ENCODE measurements around the gene DENND2D.
"Not testable (repeated sequence)": the region's sequence is repeated elsewhere in the genome, so short reads cannot be mapped to it uniquely, and the experiment has no call there.

The DENND2D gene

DNA sequence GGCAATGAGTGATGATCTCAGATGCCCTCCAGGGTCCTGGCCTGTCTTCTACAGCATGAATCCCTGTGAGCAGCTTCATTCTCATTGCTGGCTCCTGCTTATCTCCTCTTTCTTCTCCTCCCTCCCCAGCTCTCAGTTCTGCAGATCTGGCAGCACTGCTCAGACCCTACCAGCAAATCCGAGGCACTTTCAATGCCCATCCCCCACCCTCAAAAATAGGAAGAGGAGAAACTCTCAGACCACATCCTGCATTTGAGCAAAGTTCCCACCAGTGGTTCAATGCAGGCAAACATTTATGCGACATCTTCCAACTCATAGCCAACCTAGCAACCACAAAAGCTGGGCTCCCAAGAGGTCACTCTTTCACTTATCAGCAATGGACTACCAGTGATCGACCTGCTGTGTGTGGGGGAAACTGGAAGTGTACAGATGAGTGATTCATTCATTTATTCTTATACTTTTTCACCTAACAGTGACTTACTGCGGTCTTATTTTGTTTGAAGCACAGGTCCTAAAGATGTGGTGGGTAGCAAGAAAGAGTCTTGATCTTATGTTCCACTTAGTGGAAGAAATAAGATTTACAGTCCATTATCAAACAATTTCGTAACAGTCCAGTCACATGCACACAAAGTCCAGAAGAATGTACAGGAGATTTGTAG is 21.3 kb upstream of the DENND2D start:
- DNase-seq, result no peak

DNA sequence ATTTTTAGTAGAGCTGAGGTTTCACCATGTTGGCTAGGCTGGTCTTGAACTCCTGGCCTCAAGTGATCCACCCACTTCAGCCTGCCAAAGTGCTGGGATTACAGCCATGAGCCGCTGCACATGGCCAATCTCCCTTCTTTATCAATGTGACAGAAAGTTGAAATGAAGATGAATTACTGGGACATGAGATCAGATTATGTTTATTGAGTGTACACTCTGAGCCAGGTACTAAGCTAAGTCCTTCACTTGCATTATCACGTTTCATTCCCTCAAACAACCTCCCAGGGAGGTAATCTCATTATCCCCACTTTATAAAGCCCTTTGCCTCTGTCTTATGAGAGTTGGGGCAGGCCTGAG is 20.8 kb upstream of the DENND2D start:
- DNase-seq, result no peak

DNA sequence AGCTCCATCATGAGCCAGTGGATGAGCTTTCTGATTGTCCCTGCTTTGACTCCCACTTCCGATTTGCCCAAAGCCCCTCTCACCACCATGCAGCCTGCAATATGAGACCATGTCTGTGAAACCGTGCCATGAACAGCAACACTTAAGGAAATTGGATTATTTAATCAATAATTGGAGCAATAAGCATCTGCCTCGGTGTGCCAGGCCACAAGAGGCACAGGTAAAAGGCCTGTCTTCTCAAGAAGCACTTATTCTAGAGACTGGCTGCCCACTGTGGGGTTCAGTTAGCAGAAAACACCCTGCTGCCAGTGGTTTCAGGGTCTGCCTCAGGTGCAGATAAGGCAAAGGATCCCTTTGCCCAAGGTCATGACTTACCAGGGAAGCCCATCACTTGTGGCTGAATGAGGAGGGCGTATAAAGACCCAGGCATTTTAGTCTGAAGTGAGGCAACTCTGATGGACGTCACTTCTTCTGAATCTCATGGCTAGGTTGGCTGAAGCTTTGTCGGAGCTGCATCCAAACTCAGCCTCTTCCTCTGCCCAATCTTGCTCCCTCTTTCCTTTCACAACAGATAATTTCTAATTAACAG is 19.9 kb upstream of the DENND2D start:
- DNase-seq, result no peak

DNA sequence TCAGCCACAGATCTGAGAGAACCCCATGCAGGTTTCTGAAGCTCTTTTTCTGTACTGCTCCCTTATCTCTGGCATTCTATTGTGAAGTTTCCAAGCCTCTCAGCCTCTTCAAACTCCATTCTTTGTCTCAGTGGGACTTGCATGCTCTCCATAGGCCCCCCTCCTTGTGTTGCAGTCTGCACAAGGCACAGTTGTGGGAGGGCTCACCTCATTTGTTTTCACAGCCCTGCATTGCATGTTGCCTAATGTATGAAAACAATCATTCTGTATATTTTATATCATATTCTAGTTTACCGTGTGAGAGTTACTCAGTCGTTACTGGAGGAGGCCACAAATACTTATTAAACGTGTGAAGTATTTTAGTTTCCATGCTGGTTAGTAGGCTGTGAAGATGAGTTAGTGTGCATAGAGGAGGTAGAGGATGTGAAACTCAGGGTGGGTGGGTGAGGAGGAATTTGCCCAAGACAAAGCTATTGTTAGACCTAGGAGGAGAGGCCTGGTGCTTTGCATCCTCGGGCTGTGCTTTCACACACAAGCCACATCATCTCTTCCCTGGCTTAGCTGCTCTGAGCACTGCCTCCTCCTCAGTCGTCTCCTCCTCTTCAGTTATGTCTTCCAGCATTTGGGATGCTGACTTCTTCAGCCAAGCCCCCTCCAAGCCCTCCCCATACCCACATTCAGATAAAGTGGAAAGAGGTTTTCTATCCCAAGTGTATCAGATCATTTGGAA is 19.3 kb upstream of the DENND2D start:
- no peak for DNase-seq

DNA sequence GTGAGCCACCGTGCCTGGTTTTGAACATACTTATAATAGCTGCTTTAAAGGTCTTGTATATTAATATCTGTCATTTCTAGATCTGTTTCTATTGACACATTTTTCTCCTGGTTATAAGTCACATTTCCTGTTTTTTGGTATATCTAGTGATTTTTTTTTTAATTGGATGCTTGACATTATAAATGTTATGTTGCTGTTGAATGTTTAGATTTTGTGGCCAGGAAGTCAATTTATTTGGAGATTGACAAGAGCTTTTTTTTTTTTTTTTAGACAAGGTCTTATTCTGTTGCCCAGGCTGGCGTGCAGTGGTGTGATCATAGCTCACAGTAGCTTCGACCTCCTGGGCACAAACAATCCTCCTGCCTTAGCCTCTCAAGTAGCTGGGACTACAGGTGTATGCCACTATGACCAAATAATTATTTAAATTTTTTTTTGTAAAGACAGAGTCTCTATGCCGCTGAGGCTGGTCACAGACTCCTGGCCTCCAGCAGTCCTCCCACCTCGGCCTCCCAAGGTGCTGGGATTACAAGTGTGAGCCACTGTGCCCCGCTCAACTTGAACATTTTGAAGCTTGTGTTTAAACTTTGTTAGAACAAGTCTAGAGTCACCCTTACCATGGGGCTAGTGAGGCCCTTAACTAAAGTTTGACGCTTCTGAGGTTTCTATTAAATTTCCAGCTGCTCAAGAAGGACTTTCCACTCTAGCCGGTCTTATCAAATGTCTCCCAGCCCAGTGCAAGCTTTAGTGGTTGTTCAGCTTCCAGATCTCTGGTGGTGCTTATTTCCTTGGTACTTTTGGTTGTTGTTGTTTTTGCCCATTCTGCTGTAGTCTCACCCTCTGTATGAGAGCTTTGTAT is 18.5 kb upstream of the DENND2D start:
- DNase-seq, result no peak

DNA sequence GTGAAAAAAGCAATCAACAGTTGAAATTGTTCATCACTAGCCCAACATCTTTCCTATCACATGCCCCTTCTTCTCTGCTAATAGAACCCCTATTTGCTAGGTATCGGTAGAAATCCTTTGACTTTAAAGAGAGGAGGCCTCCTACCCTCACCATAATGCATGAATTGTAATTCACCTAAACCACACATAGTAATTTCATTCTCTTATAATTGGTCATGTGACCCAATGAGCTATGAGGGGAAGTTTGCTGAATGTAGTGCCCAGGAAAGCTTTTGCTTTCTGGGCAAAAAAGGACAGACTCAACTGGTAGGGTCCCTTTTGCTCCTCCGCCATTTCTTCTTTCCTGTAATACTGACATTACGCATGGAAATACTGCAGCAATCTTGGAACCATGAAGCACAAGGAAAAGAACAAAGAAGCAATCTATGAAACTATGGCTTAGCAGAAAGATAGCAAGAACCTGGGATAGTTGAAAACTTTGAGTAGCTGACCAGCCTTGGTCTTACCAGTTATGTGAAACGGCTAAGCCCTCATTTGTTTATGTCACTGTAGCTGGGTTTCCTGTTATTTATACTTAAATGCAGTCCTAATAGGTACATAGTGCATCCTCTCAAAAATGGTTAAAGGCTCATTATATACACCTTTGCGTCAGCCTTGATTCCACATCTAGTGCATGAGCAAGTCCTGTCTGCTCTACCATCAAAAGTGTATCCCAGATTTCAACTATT is 16.9 kb upstream of the DENND2D start:
- DNase-seq, result no peak

DNA sequence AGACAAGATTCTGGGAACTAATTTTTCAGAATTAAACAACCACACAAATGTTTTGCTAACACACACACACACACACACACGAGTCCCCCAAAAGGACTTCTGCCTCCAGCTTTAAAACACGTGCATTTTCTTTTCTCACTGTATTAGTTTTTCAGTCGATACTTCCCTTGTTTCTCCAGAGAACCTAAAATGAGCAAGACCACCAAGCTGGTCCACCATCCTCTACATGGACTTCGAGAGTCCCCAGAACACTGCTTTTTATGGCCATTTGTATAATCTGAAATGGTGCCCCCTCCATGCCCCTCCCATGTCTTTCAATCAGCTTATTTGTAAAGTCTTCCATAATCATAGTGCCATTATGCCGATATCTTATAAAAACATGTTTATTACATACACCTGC is 16.3 kb upstream of the DENND2D start:
- no peak for DNase-seq

DNA sequence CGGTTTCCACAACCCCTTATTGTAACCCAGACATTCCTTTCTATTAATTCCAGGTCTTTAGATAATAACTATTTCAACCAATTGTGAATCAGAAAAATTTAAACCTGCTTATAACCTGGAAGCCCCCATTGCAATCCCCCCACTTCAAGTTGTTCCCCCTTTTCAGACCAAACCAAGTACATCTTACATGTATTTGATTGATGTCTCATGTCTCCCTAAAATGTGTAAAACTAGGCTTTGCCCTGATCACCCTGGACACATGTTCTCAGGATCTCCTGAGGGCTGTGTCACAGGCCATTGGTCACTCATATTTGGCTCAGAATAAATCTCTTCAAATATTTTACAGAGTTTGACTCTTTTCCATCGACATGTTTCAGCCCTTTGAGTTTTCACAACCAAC is 14.8 kb upstream of the DENND2D start:
- not testable (repeated sequence) for DNase-seq

DNA sequence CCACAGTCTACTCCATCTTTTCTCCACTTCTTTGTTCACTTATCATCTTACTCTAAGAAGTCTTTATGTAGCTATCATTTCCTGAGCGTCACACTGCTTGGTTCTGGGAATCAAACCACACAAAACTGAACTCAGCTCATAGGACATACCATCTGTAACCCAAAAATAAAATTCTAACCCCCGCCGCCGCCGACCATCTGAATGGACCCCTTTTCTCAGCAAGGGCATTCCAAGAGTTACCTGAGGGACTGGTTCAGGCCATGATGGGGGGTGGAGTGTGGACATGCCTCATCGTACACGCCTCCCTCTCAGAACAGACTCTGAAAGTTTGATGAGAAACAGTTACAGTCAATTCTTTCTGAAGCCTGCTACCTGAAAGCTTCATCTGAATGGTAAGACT is 14.4 kb upstream of the DENND2D start:
- DNase-seq, result no peak

DNA sequence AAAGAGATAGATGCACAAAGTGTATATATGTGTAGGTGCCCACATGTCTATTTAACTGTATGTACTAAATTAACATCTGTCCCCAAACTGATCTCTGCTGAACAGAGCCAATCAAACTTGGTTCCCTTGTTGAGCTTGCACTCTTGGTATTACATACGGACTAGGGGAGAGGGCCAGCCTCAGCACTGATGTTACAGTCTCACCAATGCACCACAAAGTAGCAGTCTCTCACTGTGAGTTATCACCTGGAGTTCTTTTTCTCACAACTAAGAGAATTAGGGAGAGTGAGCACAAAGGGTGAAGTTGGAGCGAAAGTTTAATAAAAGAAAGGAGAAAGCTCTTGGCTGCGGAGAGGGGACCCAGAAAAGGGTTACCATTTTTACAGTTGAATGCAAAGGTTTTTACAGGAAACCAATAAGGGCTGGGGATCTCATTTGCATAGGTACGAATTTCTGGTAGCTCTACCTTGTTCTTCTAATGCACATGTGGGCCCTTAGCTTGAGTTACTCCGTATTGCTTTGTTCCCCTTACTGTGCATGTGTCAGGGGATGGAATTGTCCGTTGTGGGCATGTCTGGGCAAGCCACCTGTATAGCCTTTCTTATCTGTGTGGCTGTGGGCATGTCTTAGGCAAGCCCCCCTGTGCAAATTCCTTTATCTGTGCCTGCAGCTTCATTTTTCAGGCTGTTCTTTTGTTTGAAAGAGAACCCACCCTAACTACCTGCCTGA is 13.8 kb upstream of the DENND2D start:
- peak; percentile 61 to 71 for DNase-seq

DNA sequence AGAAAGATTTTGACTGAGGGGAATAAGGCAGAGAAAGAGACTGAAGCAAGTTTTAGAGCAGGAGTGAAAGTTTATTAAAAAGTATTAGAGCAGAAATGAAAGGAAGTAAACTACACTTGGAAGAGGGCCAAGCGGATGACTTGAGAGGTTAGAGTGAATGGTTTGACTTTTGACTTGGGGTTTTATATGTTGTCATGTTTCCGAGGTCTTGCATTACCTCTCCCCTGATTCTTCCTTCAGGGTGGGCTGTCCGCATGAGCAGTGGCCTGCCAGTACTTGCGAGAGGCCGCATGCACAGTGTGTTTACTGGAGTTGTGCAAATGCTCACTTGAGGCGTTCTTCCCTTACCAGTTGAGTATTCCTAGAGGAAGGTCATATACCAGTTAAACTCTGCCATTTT is 13.0 kb upstream of the DENND2D start:
- DNase-seq, result no peak

DNA sequence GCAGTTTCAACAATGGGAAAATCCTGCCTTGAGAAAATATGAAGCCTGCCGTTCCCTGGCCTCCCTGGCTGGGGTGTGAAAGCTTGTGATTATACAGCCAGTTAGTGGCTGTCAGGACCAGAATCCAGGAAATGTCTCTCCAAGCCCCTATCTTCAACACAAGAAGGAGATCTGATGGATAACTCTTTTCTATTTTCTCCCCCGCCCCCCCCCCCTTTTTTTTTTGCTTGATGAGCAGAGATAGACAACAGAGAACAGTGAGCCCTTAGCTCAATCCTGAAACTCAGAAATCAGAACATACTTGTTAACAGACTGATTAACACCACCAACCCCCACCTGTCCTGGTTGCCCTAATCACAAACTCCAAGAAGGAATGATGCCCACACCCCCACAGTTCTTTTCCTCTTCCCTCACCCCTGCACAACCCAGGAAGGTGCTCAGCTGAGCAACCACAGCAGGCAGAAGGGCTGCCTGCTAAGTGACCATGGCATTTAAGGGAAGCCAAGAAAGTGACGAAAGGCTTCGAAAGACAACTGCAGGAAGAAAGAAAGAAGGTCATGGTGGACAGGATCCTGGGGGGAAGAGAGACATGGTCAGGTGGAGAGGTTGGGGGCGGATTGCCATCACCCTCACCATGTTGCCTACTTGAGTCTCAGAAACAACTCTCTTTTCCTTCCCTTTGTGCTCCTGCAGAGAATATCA is 12.3 kb upstream of the DENND2D start:
- DNase-seq, result no peak

DNA sequence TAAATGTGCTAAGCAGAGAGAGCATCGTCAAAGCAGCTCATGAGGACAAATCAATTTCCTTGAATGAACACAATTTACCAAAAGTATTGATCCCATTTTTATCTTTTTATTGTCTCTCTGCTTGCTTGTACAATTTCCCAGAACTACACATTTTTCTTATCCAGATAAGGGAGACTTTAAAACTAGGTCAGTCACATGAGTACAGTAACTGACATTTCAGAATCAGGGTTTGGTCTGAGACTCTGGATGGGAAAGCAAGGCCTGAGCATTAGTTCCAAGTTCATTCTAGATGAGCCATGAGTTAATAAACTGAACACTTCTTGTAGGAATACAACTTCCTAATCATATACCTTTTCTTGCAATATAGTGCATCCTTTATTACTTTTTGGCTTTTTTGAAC is 11.5 kb upstream of the DENND2D start:
- DNase-seq, result no peak

DNA sequence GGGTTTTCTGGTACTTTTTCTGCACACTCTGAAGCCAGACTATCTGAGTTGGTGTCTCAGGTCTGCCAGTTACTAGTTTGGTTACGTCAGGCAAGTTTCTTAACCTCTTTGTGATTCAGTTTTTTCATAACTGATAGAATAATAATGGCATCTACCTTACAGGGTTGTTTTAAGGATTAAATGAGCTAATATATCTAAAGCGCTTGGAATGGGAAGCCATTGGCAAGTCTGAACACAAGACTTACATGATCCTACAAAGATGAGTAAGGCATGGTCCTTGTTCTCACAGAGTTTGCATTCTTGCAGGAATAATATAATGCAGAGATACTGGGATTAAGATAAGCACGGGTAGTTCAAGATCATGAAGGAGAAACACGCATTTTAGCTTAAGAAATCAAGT is 9.2 kb upstream of the DENND2D start:
- no peak for DNase-seq

DNA sequence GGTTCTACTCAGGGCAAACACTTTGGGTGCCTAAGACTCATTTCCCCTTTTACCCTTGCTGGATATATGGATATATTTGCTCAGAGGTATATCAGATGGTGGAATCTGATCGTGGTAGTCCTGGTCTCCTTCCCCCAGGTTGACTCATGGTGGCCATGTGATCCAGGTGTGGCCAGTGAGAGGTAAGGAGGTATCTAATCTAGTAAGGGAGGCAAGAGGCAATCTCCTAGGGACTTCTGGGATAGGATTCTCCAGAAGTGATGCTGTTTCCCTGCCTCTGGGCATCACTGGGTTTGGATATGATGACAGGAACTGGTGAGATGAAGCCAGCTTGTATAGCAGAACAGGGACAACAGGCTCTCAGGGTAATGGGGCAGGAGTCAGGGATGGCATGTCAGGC is 8.5 kb upstream of the DENND2D start:
- no peak for DNase-seq

DNA sequence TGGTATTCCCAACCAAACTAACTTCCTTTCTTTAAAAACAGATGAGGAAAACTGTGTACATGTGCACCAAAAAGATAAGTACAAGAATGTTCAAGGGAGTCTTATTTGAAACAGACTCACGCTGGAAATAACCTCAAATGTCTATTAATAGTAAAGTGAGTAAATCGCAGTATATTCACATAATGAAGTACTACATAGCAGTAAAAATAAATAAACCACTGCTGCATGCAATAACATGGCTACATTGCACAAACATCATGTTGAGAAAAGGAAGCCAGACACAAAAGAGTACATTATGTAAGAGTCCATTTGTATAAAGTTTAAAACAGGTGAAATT is 5.2 kb upstream of the DENND2D start:
- no peak for DNase-seq

DNA sequence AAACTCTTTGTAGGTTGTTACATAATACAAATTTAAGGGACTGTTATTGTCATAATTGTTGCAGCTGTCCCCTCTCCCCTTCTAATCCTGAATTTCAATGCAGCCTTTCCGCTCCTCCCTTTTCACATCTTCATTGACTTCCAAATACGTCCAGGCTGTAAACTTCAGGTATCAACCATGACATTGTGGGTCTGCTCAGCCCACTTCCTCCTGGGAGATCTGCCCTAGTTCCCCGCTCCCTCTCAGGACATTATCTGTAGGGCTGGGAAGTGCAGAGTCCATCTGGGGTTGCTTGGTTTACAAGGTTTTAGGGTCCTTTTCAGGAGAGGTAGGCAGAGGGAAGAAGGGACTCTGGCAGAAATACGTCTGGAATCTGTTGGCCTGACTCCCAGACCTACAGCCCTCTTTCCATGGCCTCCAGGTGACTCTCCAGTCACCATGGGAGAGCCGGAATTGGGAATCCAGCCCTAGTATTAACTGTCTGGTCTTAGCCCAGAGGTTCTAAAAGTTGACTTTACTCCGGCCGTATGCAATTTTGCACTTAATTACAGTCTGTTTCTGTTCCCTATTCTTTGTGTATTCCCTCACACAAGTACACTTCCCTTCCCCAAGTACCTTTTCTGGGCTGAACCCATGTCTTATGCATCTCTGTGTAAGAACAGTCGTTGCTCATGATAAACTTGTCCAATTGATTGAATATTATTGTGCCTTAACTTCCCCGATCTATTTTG is 4.7 kb upstream of the DENND2D start:
- no peak for DNase-seq

DNA sequence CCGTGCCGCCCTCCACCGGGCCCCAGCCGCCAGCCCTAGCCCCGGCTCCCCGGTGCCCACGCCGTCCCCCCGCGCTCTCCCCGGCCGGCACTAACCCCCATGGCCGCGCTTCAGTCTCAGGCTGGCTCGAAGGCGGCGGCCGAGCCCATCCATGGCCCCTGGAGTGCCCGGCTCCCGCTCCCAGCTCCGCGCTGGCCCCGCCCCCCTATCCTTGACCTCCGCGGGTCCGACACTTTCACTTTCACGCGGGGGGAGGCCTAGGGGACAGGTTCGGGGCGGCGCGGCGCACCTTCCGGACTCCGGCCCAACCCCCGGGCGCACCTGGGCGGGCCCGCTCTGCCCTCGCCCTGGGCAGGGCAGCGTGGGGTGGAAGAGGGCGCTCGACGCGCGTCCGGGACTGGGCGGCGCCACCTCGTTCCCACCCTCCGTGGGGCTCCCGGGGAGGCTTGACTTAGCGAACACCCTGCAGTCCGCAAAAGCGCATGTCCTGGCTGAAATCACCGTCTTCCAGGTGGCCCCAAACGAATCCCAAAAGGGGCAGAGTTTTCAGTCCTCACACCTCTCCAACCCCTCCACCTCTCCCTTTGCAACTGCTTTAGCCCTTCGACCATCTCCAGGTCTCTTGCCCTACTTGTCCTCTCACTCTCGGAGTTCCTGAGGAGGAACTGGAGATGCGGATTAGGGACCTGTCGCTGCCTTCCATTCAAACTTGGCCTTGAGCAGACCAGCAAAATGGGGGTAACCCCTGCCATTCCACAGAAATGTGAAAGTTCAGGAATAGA is 3.9 kb upstream of the DENND2D start:
- peak in 1 of 2 experiments; percentile 71 for DNase-seq

DNA sequence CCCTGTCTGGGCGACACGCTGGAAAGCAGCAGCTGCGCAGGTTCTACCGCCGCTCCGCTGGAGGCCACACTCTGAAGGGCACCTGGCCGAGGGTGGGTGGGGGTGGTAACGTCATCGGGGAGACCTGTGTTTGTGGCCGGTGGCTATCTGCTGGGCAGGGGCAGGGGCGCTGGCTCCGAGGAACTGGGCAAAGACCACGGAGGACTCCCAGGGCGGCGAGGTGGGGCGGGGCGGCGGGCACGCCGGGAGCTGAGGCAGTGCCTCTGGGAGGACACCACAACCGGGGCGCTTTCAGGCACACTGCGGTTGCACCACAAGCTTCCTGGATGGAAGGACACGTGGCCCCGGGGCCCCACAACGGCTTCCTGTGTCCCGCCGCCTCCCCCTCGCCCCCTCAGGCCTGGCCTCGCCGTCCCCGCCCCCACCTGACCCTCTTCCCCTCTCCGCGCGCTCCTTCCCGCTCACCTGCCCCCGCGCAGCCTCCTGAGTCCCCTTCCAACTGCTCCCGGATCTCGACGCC is 3.3 kb upstream of the DENND2D start:
- peak in 1 of 2 experiments; percentile 82 for DNase-seq
